IMR-90 (cell line): ENCODE data around the gene MPPED2. TPM values are rescaled to one million over a fixed set of nuclear protein-coding genes. Genes with fewer than 3 reads are reported as not detected.

Experiments
- ATAC-seq: fragments of 200-7000 bp; cut with Tn5 transposase; 2 replicates; pipeline ENCODE4 v1.9.1; 2020; ENCODE audit warnings: low read depth, mild to moderate bottlenecking, moderate library complexity
- BruUV-seq: library from RNA; stranded (reverse); fragments of 400-500 nt; replicated peaks from 2 replicates; lab custom pipeline; 2021; lab: Mats Ljungman, UMichigan
- CTCF ChIA-PET: fragments of 300-600 bp; formaldehyde crosslinking; extraction: SDS; loops from one replicate; lab custom pipeline; 2021; ENCODE audit warnings: antibody characterized with exemption; lab: Yijun Ruan, JAX
- POLR2A ChIA-PET: fragments of 300-600 bp; sonication (Branson Sonifier 250); formaldehyde crosslinking; loops from one replicate; lab custom pipeline; 2022; ENCODE audit warnings: antibody characterized with exemption; ENCODE audit not compliant: unreplicated experiment; lab: Charles Lee
- DNase-seq: peaks from one replicate; pipeline ENCODE4 v3.0.0; 2013
- H2AFZ ChIP-seq: replicated peaks from 2 replicates; pipeline ENCODE3; 2013; ENCODE audit warnings: low read length, mild to moderate bottlenecking; ENCODE audit not compliant: poor library complexity
- H2AK5ac ChIP-seq: 2 replicates; pipeline ENCODE4 v1.6.1; 2013; ENCODE audit warnings: low read depth, low read length, inconsistent platforms
- H2AK9ac ChIP-seq: replicated peaks from 2 replicates; pipeline ENCODE3; 2013; ENCODE audit warnings: mild to moderate bottlenecking, low read depth, low read length, moderate library complexity; ENCODE audit not compliant: poor library complexity
- H2BK120ac ChIP-seq: 2 replicates; pipeline ENCODE4 v1.6.1; 2013; ENCODE audit warnings: low read depth, low read length, inconsistent platforms
- H2BK15ac ChIP-seq: 3 replicates; pipeline ENCODE4 v1.6.1; 2013; ENCODE audit warnings: low read depth, low read length, inconsistent platforms
- H2BK20ac ChIP-seq: 2 replicates; pipeline ENCODE4 v1.6.1; 2013; ENCODE audit warnings: low read depth, mild to moderate bottlenecking, inconsistent platforms, low read length, moderate library complexity
- H2BK5ac ChIP-seq: 2 replicates; pipeline ENCODE4 v1.6.1; 2013; ENCODE audit warnings: mild to moderate bottlenecking, low read depth, low read length, inconsistent platforms; ENCODE audit not compliant: poor library complexity, severe bottlenecking
- H3K14ac ChIP-seq: replicated peaks from 2 replicates; pipeline ENCODE4 v1.6.1; 2013; ENCODE audit warnings: low read depth, low read length, inconsistent platforms
- H3K18ac ChIP-seq: 2 replicates; pipeline ENCODE4 v1.6.1; 2013; ENCODE audit warnings: low read depth, low read length, control low read depth
- H3K23ac ChIP-seq: 2 replicates; pipeline ENCODE4 v1.6.1; 2013; ENCODE audit warnings: low read depth, low read length, inconsistent platforms
- H3K27ac ChIP-seq: 2 replicates; pipeline ENCODE4 v1.5.1; 2013; ENCODE audit warnings: mild to moderate bottlenecking, control low read depth, low read length; ENCODE audit not compliant: insufficient read depth
- H3K27me3 ChIP-seq: 2 replicates; pipeline ENCODE4 v1.6.1; 2013; ENCODE audit warnings: low read length; ENCODE audit not compliant: control insufficient read depth, insufficient read depth
- H3K36me3 ChIP-seq: 2 replicates; pipeline ENCODE4 v1.6.1; 2013; ENCODE audit warnings: low read length, mixed read lengths; ENCODE audit not compliant: control insufficient read depth, insufficient read depth
- H3K4ac ChIP-seq: 2 replicates; pipeline ENCODE4 v1.6.1; 2013; ENCODE audit warnings: low read depth, low read length, inconsistent platforms
- H3K4me1 ChIP-seq: 2 replicates; pipeline ENCODE4 v1.6.1; 2013; ENCODE audit warnings: low read length, mixed read lengths; ENCODE audit not compliant: control insufficient read depth, insufficient read depth
- H3K4me2 ChIP-seq: 2 replicates; pipeline ENCODE4 v1.6.1; 2013; ENCODE audit warnings: low read depth, mild to moderate bottlenecking, control low read depth, low read length, moderate library complexity
- H3K4me3 ChIP-seq: 2 replicates; pipeline ENCODE4 v1.5.1; 2013; ENCODE audit warnings: low read depth, mild to moderate bottlenecking, control low read depth, low read length, moderate library complexity; ENCODE audit not compliant: insufficient read depth
- H3K56ac ChIP-seq: 2 replicates; pipeline ENCODE4 v1.6.1; 2013; ENCODE audit warnings: low read length, inconsistent platforms; ENCODE audit not compliant: insufficient read depth; ENCODE audit errors: extremely low read depth
- H3K79me1 ChIP-seq, 2 experiments: 2 replicates each; pipeline ENCODE4 v1.6.1; 2013; ENCODE audit warnings: low read length in 2 of 2, inconsistent platforms in 1 of 2, low read depth in 1 of 2
- H3K9ac ChIP-seq: 2 replicates; pipeline ENCODE4 v1.6.1; 2013; ENCODE audit warnings: low read depth, low read length, control low read depth
- H3K9me1 ChIP-seq: 2 replicates; pipeline ENCODE4 v1.6.1; 2013; ENCODE audit warnings: low read length, inconsistent platforms; ENCODE audit not compliant: insufficient read depth
- H3K9me3 ChIP-seq: 2 replicates; pipeline ENCODE4 v1.6.1; 2013; ENCODE audit warnings: low read length; ENCODE audit not compliant: control insufficient read depth, insufficient read depth
- H4K20me1 ChIP-seq: 2 replicates; pipeline ENCODE4 v1.6.1; 2013; ENCODE audit warnings: low read length, inconsistent platforms; ENCODE audit not compliant: insufficient read depth
- H4K5ac ChIP-seq: 2 replicates; pipeline ENCODE4 v1.6.1; 2013; ENCODE audit warnings: mild to moderate bottlenecking, low read depth, low read length, control low read depth
- H4K8ac ChIP-seq, 2 experiments: 2 replicates each; pipeline ENCODE4 v1.6.1; 2013; ENCODE audit warnings: low read depth in 2 of 2, low read length in 2 of 2, control low read depth in 1 of 2, inconsistent platforms in 1 of 2
- H4K91ac ChIP-seq: 2 replicates; pipeline ENCODE4 v1.6.1; 2013; ENCODE audit warnings: low read depth, low read length, inconsistent platforms; ENCODE audit not compliant: insufficient read depth
- BHLHE40 ChIP-seq: fragments of 150-350 bp; IDR thresholded peaks from 2 replicates; pipeline ENCODE4 v1.6.1; 2016; ENCODE audit warnings: mild to moderate bottlenecking, low read depth, low read length
- CEBPB ChIP-seq: IDR thresholded peaks from 2 replicates; pipeline ENCODE4 v1.6.1; 2012; ENCODE audit warnings: low read depth, low read length, improper control_type of control experiment
- CHD1 ChIP-seq: IDR thresholded peaks from 2 replicates; pipeline ENCODE4 v1.6.1; 2012; ENCODE audit warnings: low read depth, low read length, improper control_type of control experiment
- FOS ChIP-seq: fragments of 150-350 bp; IDR thresholded peaks from 2 replicates; pipeline ENCODE4 v1.6.1; 2016; ENCODE audit warnings: low read depth, low read length
- MAZ ChIP-seq: IDR thresholded peaks from 2 replicates; pipeline ENCODE4 v1.6.1; 2012; ENCODE audit warnings: low read depth, mild to moderate bottlenecking, low read length, improper control_type of control experiment, moderate library complexity, borderline replicate concordance
- MXI1 ChIP-seq: IDR thresholded peaks from 2 replicates; pipeline ENCODE4 v1.6.1; 2012; ENCODE audit warnings: low read depth, mild to moderate bottlenecking, low read length, moderate library complexity, borderline replicate concordance
- NFE2L2 ChIP-seq: fragments of 150-350 bp; IDR thresholded peaks from 2 replicates; pipeline ENCODE4 v1.6.1; 2016; ENCODE audit warnings: low read depth, mild to moderate bottlenecking, low read length
- POLR2A ChIP-seq: IDR thresholded peaks from 2 replicates; pipeline ENCODE4 v1.6.1; 2012; ENCODE audit warnings: mild to moderate bottlenecking, low read depth, low read length
- RAD21 ChIP-seq: IDR thresholded peaks from 2 replicates; pipeline ENCODE4 v1.6.1; 2012; ENCODE audit warnings: low read length, improper control_type of control experiment
- RCOR1 ChIP-seq: IDR thresholded peaks from 2 replicates; pipeline ENCODE4 v1.6.1; 2012; ENCODE audit warnings: mild to moderate bottlenecking, low read length, improper control_type of control experiment; ENCODE audit not compliant: insufficient replicate concordance
- SMC3 ChIP-seq: fragments of 150-350 bp; IDR thresholded peaks from 2 replicates; pipeline ENCODE4 v1.6.1; 2016; ENCODE audit warnings: low read depth, mild to moderate bottlenecking, antibody characterized with exemption, low read length, moderate library complexity
- WGBS, 2 experiments: methylation state at CpG; one replicate each; pipeline versions ENCODE4 v1.1.5 to v1.1.7; 2013; ENCODE audit warnings: missing lambda C conversion rate in 2 of 2; ENCODE audit not compliant: insufficient read length in 1 of 2; ENCODE audit errors: extremely low coverage in 2 of 2; 5-methylcytosine and 5-hydroxymethylcytosine counted together
- dilution Hi-C: fragments of 300-500 bp; cut with HindIII; formaldehyde crosslinking; loops from one replicate; pipeline ENCODE4 v1.14.3; 2018; ENCODE audit warnings: low sequenced_read_pairs; ENCODE audit not compliant: unreplicated experiment
- in situ Hi-C: fragments of 300-500 bp; cut with MboI; formaldehyde crosslinking; loops from 3 replicates; pipeline ENCODE4 v1.14.3; 2019; ENCODE audit warnings: low sequenced_read_pairs, inconsistent platforms, mixed read lengths
- intact Hi-C: fragments of 100-400 bp; cut with micrococcal nuclease; formaldehyde crosslinking; loops from 2 replicates; pipeline ENCODE4 v1.10.0; 2022
- polyA plus RNA-seq, 3 experiments: library from polyadenylated mRNA; depleted of rRNA; stranded (reverse); fragments of >200 nt; gene quantifications; 2 replicates each; pipeline ENCODE4 v1.2.3, GENCODE V29; 2012; ENCODE audit warnings: low replicate concordance in 1 of 3
- total RNA-seq: library from RNA; depleted of rRNA; stranded (reverse); fragments of >200 nt; gene quantifications from 2 replicates; pipeline ENCODE4 v1.2.3, GENCODE V29; 2012

MPPED2 gene
- total and polyA plus RNA-seq, 2 of the 4 experiments (the other 2 are of a cell fraction): 0.10 TPM; not detected in 1

- H2BK5ac ChIP-seq: no peak overlapping the region
- no peaks in the 10 kb centered on the region for H3K36me3 ChIP-seq
- H3K9ac ChIP-seq: no peak overlapping the region
- H3K27me3 ChIP-seq: no peaks in the 10 kb centered on the region
- H2BK120ac ChIP-seq: no peak overlapping the region
- BruUV-seq: no TSS peak
- in situ Hi-C loops (loop anchor here (5.0 kb wide), 1 partner anchor 49 kb away; no protein-coding TSS in a partner anchor), intact Hi-C loops (no loop called here), dilution Hi-C loops (no loop called here)
- no peak for TF ChIP-seq NFE2L2
- TF ChIP-seq RCOR1: no peak
- TF ChIP-seq SMC3: no peak
- no peak for TF ChIP-seq FOS
- no peak for TF ChIP-seq MAZ
- no peak for TF ChIP-seq RAD21
- no peak for TF ChIP-seq BHLHE40
- TF ChIP-seq CHD1: no peak
- TF ChIP-seq MXI1: no peak
- no peak for TF ChIP-seq POLR2A
- TF ChIP-seq CEBPB: no peak
- WGBS, 2 experiments: no CpG with 5 or more reads among the region's 1 CpG
- H3K56ac ChIP-seq: no peak overlapping the region
- H4K8ac ChIP-seq: no peak overlapping the region
- H3K4me3 ChIP-seq: no peak overlapping the region
- H2AK9ac ChIP-seq: no peak overlapping the region
- no peak overlapping the region for H3K14ac ChIP-seq
- H2BK15ac ChIP-seq: no peak overlapping the region
- no peak overlapping the region for H4K5ac ChIP-seq
- no peaks in the 10 kb centered on the region for H4K20me1 ChIP-seq
- no peak overlapping the region for H2AK5ac ChIP-seq
- no peak overlapping the region for H3K18ac ChIP-seq
- ATAC-seq (no peak), DNase-seq (no peak)
- H3K27ac ChIP-seq: no peak overlapping the region
- H3K9me3 ChIP-seq: no peaks in the 10 kb centered on the region
- H3K4me2 ChIP-seq: no peak overlapping the region
- no peaks in the 10 kb centered on the region for H3K79me1 ChIP-seq
- no peaks in the 10 kb centered on the region for H3K4me1 ChIP-seq
- no peak overlapping the region for H3K4ac ChIP-seq
- CTCF ChIA-PET: no interaction called here
- POLR2A ChIA-PET: no interaction called here
- no peak overlapping the region for H2BK20ac ChIP-seq
- no peak overlapping the region for H2AFZ ChIP-seq
- no peak overlapping the region for H3K23ac ChIP-seq
- H3K9me1 ChIP-seq: no peaks in the 10 kb centered on the region
- H4K91ac ChIP-seq: no peak overlapping the region
Observed at GRCh38 chr11:30513087-30513486, 73.1 kb downstream of the MPPED2 start.
